SHP77 (cell line): ENCODE data around the gene INPP5D.
"Not testable (repeated sequence)": the region's sequence is repeated elsewhere in the genome, so short reads cannot be mapped to it uniquely, and the experiment has no call there.

ENCODE experiments used
- DNase-seq, 2 experiments: peaks; one replicate each; lab custom pipeline; 2025; lab: John Stamatoyannopoulos, UW

INPP5D gene

DNA sequence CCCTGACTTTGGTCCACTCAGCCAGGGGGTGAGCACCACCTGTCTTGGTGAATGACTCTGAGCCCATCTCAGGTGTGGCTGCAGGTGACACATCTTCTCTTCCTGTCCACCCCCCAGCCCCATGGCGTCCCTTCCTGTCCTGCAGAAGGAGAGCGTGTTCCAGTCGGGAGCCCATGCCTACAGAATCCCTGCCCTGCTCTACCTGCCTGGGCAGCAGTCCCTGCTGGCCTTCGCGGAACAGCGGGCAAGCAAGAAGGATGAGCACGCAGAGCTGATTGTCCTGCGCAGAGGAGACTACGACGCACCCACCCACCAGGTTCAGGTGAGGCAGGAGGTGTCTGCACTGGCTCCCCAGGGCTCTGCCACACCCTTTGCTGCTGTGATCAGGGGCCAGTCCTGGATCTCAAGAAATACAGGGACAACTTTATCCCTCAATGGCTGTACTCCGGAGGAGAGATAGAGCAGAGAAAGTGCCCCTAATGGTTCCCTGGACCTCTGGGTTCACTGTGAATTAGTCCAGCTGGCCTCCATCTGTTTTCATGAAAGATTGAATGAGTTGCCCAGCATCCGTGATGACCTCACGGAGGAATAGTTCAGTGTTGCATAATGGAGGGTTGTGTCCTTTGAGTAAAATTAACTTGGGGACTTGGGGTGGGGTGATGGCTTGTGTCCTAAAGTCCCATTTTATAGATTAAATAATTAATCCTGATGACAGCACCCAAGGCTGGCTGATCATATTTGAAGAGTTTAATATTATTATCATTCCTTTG lies 27.4 kb upstream of the INPP5D start, which contains the start of gene NEU2:
Gene NEU2, plus strand, starts transcription at position 122 of the 770 bp plus-strand sequence. Its CDS starts 0 bp downstream, at position 122.
- DNase-seq: no peak

DNA sequence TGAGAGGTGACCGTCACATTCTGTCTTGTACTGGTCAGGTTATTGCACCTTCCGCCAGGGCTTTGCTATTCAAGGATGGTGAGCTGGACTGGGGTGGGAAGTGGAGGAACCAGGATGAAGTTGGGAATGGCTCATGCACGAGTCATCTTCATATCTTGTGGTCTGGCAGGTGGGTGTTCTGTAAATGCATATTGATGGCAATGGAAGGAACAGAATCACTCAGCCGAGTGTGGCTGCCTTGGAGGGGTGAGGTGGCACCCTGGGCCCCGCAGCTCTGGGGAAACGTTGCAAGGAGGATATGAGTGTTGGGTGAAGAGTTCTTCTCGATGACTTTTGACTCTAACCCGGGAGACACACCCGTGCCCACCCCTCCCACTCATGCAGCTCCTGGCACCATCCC lies 26.5 kb upstream of the INPP5D start:
- DNase-seq: no peak

DNA sequence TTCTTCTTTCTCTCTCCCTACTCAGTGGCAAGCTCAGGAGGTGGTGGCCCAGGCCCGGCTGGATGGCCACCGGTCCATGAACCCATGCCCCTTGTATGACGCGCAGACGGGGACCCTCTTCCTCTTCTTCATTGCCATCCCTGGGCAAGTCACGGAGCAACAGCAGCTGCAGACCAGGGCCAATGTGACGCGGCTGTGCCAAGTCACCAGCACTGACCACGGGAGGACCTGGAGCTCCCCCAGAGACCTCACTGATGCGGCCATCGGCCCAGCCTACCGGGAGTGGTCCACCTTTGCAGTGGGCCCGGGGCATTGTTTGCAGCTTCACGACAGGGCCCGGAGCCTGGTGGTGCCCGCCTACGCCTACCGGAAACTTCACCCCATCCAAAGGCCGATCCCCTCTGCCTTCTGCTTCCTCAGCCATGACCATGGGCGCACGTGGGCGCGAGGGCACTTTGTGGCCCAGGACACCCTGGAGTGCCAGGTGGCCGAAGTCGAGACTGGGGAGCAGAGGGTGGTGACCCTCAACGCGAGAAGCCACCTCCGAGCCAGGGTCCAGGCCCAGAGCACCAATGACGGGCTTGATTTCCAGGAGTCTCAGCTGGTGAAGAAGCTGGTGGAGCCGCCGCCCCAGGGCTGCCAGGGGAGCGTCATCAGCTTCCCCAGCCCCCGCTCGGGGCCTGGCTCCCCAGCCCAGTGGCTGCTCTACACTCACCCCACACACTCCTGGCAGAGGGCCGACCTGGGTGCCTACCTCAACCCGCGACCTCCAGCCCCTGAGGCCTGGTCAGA lies 25.9 kb upstream of the INPP5D start:
- DNase-seq: no peak

DNA sequence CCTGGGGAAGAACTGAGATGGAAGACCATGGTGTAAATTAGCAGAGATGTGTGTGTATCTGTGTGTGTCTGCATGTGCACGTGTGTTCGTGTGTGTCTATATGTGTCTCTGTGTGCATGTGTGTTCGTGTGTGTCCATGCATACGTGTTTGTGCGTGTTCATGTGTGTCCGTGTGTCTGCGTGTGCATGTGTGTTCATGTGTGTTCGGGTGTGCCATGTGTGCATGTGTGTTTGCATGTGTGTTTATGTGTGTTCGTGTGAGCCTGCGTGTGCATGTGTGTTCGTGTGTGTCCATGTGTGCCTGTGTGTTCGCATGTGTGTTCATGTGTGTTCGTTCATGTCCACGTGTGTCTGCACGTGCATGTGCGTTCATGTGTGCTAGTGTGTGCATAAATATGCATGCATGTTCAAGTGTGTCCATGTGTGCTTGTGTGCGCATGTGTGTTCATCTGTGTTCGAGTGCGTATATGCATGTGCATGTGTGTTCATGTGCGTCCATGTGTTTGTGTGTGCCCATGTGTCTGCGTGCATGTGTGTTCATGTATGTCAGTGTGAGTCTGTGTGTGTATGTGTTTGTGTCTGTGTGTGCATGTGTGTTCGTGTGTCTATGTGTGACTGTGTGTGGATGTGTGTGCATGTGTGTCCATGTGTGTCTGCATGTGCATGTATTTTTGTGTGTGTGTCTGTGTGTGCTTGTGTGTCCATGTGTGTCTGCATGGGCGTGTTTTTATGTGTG lies 24.5 kb upstream of the INPP5D start:
- no peak for DNase-seq

DNA sequence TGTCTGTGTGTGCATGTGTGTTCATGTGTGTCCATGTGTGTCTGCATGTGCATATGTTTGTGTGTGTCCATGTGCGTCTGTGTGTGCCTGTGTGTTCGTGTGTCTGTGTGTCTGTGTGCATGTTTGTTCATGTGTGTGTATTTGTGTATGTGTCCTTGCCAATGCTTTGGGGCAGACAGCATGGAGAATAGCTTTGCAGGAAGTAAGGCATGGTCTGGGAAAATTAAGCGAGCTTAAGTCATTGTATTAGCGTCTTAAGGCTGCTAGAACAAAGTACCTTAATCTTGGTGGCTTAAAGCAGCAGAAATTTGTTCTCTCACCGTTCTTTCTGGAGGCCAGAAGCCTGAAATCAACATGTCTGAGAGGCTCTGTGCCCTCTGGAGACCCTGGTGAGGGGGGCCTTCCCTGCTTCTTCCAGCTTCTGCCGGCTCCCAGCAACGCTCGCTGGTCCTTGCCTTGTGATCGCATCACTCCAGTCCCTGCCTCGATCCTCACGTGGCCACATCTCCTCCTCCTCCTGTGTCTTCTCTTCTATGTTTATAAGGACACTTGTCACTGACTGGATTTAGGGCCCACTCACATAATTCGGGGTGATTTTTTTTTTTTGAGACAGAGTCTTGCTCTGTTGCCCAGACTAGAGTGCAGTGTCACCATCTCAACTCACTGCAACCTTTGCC lies 23.8 kb upstream of the INPP5D start:
- no peak for DNase-seq

DNA sequence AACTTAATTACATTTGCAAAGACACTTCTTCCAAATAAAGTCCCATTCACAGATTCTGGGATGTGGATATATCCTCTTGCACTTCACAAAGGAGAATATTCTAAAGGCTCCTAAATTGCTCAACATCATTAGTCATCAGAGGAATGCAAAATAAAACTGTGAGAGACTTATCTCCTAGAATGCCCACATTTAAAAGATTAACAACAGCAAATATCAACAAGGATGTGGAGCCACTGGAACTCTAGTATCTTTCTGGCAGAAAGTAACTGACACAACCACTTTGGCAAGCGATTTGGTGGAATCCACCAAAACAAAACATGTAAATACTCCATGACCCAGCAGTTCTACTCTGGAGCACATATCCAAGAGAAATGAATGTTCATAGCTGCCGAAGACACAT lies 23.1 kb upstream of the INPP5D start:
- no peak for DNase-seq

DNA sequence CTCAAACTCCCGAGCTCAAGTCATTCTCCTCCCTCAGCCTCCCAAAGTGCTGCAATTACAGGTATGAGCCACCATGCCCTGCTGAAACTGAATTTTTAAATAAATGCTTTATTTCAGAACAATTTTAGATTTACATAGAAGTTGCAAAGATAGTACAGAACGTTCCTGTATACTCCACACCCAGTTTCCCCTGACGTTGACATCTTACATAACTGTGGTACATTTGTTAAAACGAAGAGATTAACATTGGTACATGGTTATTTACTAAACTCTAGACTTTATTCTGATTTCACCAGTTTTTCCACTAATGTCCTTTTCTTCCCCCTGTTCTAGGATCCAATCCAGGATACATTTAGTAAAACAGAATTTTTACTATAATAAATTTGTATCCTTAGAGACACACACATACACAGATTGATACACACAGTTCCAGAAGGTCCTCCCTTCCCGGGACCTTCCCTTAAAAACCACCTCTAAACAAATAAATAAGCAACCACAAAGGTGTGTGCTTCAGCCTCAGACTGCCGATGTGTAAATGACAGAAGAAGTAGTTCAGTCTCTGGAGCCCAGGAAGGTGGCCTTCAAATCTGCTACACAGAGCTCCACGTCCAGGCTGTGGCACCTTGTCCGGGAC lies 20.8 kb upstream of the INPP5D start:
- no peak for DNase-seq

DNA sequence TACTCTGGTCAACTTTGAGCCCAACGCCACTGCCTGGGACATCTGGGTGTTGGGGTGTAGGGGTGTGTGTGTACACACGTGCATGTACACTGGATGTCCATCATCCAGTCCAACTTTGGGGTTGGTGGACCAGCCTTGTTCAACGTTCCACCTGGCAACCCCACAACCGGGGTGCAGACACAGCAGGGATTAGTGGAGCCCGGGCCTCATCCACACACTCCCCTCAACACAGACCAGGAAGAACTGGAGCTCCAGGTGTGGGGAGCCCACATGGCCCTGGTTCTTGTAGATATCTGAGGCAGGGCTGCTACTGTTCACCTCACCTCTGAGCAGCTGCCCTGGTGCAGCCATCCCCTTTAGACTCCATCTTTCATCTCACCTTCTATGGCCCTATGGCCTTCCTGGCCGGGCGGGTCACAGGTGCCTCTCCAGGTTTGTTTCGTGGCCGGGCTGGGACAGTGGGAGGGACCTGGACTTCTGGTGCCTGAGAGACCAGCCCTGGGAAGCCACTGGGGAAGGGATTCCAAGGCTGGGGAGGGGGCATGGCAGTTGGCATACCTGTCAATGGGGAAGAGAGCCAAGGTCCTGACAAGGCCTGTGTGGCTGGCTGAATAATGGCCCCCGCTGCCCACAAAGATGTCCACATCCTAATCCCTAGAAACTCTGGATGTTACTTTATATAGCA lies 20.2 kb upstream of the INPP5D start:
- DNase-seq: no peak

DNA sequence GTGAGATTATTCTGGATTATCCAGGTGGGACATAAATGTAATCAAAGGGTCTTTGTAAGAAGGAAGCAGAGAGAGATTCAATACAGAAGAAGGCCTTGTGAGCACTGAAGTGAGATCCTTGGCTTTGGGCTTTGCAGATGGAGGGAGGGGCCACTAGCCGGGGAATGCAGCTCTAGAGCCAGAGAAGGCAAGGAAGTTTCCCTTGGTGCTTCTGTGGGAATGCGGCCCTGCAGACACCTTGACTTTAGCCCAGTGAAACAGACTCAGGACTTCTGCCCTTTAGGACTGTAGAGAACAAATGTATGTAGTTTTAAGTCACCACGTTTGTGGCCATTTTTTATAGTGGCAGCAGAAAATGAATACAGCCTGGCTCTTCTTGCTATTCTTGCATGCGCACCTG lies 19.6 kb upstream of the INPP5D start:
- no peak for DNase-seq

DNA sequence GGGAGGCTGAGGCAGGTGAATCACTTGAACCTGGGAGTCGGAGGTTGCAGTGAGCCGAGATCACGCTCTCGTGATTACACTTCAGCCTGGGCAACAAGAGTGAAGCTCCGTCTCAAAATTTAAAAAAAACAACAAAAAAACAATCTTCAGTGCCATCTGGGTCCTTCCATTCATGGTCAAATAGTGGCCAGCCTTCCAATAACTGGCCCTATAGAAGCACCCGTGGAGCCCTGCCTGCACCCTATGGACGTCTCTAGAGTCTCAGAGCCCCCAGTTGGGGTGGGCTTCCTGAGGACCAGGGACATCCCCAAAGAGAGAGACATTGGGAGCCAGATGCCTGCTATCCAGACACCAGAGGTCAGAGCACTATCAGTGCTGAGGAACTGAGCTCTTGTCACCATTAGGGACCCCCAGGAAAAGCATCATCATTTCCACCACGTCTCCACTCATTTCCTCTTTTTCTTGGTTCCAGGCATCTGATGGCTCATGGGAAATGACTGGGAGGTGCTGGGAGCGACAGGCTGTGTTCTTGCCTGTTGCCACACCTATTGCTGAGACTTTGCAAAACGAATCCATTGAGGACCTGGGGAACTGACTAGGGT lies 18.3 kb upstream of the INPP5D start:
- no peak for DNase-seq

DNA sequence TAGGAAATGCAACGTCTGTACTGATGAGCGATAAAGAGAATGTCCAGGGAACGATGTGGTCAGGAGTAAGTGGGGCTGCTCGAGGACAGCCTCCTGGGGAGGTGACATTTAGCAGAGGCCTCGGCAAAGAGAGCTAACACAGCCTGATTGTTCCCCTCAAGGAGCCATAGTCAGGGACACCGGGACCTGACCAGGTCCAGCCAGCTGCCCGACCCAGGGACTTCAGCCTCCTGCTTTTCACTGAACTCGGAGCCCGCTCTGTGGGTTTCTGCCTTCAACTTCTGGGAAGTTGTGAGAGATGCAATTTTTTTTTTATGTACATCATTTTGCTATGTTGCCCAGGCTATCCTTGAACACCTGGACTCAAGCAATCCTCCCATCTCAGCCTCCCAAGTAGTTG lies 17.6 kb upstream of the INPP5D start:
- no peak for DNase-seq

DNA sequence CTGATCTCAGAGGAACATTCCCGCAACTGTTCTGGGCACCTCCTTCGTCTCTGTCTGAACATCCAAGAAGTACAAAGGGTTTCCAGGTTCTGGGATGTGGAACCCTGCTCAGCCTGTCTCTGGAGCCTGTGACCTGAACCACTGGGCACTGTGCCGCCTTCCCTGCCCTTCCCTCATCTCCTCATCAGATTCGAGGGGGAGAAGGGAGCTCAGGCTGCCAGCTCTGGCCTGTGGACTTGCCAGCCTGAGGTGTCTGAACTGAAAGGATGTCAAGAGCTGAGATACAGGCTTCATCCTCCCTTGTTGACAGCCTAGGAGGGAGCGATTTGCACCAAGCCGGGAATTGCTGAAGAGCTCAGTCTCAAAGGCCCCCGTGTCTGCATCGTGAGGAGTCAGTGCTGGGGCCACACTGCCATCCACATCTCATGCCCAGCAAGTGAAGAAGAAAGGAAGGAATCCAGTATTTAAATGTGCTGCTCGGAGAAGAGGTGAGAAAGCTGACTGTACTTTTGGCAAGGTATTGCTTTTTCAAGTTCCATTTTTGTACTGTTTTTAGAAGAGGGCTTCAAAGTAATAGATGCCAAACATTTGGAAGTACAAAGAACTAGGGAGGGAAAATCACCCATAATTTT lies 15.1 kb upstream of the INPP5D start:
- DNase-seq: no peak

DNA sequence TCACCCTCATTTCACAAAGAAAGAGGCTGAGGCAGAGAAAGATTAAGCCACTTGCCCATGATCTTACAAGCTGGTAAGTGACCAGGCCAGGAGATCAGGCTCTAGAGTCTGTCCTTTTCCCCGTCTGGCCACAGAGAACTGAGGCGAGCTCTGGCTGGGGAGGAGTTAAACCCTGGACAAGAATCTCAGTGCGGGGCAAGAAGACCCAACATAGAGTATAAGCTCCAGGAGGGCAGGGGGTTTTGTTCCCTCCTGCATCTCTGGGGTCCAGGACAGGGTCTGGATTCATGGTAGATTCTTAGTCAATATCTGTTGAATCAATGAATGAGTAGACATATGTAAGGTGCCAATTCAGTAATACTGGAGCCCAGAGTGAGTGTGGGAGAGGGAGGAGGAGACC lies 12.9 kb upstream of the INPP5D start:
- no peak for DNase-seq

DNA sequence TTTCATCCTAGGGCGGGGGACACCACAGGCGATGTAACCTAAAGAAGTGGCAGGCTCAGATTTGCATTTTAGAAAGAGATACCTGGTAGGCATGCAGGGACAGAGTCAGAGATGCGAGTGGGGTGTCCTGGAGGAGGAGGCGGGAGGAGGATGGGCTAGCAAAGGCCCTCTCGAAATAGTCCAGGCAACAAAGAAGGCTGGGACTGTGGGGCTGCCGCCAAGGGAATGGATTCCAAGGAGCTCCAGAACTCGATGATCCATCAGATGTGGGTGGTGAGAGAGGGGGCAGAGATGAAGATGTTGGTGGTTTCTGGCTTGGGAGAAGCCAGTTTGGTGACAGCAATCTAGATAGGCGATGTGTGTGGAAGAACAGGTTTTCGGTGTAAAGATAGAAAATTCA lies 12.5 kb upstream of the INPP5D start:
- DNase-seq: no peak

DNA sequence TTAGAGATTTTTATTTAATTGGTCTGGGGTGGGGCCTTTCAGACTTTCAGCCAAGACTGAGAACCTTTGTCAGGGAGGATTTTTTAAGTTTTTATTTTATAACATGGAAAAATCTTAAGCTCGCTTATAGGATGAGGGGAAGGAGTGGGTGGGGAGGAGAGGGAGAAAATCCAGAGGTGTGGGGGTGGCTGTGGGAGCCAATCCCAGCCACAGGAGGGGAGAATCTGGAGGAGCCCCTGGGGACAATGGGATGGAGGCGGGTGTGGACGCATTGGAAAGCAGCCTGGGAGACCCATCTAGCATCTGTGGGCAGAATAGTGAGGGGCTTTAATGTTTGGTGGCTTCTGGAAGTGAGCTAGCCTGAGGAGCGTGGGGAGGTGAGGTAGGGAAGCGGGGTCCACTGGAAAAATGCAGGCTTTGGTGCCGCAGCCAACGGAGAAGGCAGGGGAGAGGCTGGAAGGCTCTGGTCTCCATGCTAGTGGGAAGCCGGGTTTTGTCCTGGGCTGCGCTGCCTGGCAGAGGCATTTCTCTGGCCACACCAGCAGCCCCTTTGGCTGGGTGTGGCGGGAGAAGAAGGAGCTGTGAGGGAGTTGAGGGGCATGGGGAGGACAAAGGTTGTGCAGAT lies 11.5 kb upstream of the INPP5D start:
- DNase-seq: no peak

DNA sequence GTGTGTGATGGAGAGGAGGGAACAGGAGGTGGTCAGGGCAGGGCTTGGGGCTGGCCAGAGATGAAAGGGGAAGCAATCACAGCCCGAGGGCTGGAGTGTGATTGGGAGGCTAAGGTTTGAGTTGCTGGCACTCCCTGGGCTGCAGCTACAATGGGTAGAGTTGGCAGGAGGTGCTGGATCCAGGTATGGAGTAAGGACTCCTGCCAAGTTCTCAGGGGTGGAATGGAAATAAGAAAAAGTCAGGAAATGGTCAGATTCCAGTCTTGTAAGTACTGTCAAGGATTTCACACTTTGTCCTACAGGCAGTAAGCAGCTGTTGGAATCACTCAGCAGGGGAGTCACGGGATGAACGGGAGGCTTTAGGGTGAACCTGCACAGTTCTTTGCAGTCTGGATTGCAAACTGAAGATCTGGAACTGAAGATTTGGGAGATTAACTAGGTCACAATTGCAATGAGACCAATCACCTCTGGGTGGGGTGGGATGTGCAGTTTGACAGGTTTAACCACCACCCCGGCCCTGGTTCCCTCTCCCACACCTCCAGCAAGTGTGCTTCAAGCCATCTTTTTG lies 10.9 kb upstream of the INPP5D start:
- no peak for DNase-seq

DNA sequence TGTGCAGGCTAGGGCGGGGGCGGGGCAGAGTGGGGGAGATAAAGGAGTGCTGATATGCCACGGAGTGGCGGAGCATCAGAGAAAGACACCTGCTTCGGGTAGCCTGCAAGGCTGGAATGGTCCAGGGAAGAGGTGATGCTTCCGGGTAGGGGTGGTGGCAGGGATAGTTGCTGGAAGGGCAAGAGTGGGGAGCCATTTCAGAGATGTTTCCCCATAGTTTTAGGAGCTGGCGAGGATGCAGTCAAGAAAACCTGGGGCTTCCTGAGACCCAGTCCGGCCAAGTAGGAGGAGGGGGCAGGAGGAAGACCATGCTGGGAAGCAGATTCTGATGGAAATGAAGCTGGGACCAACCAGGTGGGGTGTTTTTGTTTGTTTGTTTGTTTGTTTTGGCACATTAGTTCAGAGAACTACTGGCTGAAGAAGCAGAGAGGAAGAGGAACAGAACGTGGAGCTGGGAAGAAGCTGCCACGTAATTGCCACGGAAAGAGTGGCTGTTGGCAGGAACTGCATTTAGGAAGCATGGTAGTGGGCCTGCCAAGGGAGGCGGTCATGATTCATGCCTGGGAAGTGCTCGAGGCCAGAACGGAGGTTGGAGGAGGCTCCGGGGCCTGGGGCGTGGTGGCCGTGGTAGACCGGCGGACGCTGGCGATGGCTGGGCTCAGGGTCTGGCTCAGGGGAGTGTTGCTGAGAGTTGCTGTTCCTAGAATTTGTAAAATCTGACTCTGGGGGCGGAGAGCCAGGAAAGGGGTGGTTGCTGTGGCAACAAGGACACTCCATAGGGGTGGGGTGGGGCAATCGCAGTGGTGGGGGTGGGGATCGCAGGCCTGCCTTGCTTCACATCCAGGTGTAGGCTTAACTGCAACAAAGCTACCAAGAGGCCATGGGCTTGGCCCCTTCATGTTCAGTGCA lies 8.6 kb upstream of the INPP5D start:
- no peak for DNase-seq

DNA sequence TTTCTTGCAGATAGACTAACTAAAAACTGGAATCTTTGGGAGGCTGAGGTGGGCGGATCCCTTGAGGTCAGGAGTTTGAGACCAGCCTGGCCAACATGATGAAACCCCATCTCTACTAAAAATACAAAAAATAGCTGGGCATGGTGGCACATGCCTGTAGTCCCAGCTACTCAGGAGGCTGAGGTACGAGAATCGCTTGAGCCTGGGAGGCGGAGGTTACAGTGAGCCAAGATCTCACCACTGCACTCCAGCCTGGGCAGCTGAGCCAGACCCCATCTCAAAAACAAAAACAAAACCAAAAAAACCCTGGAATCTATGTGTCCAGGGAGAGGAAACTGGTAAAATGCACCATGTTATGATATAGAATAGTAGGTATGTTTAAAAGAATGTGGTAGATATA lies 7.6 kb upstream of the INPP5D start:
- not testable (repeated sequence) for DNase-seq
